ENCODE results near the gene CFDP1.

CFDP1 gene

DNA sequence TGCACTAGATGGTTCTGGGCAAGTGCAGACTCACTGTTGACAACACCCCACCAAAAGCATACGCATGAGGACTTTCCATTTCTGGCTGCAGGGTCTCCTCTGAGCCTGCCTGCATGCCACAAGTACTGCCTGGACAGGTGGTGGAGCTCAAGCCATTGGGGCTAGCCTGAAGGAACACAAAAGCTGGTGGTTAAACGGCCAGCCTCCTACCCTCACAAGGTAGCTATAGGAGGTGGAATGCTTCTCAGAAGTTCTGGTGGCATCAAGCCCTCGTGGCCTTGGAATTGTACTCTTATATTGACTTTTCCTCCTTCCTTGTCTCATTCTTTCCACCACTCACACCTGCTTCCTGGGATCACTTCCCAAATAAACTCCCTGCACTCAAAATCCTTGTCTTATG, 125.3 kb downstream of the CFDP1 start:
- no peak for DNase-seq (ENCODE audit: low spot score)
- TF ChIP-seq, protein P1, sequence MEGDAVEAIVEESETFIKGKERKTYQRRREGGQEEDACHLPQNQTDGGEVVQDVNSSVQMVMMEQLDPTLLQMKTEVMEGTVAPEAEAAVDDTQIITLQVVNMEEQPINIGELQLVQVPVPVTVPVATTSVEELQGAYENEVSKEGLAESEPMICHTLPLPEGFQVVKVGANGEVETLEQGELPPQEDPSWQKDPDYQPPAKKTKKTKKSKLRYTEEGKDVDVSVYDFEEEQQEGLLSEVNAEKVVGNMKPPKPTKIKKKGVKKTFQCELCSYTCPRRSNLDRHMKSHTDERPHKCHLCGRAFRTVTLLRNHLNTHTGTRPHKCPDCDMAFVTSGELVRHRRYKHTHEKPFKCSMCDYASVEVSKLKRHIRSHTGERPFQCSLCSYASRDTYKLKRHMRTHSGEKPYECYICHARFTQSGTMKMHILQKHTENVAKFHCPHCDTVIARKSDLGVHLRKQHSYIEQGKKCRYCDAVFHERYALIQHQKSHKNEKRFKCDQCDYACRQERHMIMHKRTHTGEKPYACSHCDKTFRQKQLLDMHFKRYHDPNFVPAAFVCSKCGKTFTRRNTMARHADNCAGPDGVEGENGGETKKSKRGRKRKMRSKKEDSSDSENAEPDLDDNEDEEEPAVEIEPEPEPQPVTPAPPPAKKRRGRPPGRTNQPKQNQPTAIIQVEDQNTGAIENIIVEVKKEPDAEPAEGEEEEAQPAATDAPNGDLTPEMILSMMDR (IDR thresholded peaks at IDR 0.05; ENCODE audit: extremely low read depth, missing control alignments): no peak

GRCh38 chr16:75307506-75307905, 125.8 kb downstream of the CFDP1 start:
- TF ChIP-seq, protein P1 (IDR thresholded peaks at IDR 0.05; ENCODE audit: extremely low read depth, missing control alignments): no peak
- no peak for DNase-seq (ENCODE audit: low spot score)

DNA sequence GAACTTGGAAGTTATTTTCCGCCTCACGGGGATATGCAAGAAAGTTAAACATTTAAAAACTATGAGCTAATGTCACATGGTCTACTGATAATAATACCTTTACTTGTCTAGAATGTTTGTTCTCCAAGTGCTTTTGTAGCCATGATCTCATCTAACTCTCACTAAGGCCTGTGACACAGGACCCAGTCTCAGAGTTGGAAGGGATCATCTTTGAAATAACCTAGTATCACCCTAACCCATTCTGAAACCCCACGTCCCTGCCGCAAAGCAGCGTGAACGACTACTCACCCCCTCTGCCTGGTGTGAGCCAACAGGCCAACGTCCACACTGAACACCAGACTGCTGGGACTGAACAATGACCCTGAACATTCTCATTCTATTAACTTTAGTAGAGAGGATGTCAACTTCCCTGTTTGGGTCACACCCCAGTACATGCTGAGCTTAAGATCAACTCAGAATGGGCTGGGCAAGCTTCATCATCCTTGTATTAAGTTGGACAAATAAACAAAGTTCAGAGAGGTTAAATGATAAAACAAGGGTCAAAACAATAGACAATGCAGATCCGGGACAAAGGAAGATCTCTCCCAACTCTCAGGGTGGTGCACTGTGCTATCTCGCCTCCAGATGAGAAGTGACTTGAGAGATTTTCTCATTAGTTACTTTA, 127.1 kb downstream of the CFDP1 start:
- TF ChIP-seq, protein P1 (IDR thresholded peaks at IDR 0.05; ENCODE audit: extremely low read depth, missing control alignments): no peak
- DNase-seq (ENCODE audit: low spot score): no peak

DNA sequence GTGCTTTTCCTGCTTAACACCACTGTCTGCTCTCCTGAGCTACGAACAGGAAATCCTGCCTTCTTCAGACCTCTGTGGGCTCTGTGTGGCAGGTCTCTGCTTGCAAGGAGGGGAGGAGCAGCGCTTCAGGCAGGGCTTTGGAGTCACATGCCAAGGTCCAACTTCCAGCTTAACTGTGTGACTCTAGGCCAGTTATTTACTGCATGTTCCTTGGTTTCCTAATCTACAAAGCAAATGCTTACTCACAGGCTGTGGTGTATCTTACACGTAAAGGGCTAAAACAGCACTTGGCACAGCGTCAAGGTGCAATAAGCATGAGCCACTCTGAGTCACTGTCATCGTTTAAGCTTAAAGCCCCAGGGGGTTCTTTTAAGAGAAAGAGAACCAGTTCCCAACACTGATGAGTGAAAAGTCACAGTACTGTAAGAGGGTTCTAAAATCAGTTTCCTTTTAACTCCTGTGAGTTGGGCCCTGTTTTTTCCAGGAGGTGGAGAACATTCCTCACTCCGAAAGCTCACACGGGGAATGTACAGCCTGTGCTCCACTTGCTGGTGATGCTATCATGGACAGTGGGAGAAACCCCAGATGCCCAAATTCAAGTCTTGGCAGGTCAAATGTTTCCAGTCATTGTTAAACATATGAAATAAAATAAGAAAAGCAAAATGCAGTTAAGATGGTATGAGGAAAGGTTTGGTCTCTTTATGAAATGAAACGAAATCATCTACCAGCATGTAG, 127.8 kb downstream of the CFDP1 start:
- TF ChIP-seq, protein P1 (IDR thresholded peaks at IDR 0.05; ENCODE audit: extremely low read depth, missing control alignments): no peak
- DNase-seq (ENCODE audit: low spot score): no peak

DNA sequence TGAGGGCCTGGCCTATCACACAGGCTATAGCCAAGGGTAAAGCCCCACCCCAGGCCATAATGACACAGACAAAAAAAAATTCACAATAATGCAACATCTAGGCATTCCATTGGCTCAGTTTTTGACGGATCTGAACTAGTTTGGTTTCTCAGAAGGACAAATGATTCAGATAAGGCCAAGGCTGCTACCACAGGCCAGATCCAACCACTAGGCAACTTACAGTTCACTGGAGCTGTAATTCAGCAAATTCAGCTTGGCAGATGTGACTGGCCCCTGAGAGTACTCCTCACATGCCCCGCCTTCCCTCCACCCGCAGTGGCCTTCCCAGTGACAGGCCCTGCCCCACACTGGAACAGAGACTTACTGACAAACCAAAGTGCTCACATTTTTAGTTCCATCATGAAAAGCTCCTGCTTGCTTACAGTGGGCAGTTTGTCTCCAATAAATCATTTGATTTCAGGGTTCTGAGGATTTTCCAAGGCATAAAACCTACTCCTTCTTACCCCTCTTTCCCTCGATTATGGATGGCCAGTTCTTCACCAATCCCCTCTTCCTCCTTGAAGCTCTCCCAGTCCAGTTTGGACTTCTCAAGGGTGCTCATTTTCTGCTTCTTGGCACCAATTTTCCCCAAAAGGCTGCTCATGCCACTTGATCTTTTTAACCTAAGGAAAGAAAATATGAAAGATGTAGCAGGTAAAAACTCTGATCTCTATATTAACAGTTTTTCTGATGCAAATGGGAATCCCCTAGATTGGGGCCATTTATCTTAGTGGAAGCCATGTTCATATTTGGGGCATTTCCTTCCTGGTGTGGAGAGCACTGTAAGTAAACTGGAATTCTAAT, 128.6 kb downstream of the CFDP1 start:
- no peak for DNase-seq (ENCODE audit: low spot score)
- TF ChIP-seq, protein P1 (IDR thresholded peaks at IDR 0.05; ENCODE audit: extremely low read depth, missing control alignments): no peak

DNA sequence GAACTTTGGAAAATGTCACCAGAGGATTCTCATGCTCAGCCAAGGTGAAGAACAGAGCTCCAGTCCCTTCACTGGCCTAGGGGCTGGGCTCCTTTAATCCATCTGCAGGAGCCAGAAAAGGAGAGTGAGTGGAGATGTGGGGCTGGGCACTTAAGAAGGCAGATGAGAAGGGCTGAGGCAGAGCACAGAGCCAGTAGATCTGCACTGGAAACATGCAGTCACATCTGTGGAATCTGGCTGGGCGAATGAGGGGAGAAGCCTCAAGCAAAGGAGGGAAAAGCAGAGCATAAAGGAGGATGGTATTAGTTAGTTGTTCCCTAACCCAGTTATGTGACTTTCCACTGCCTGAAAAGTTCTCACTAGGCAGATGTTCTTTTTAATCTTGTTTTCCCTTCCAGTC, 131.5 kb downstream of the CFDP1 start:
- DNase-seq (ENCODE audit: low spot score): no peak
- TF ChIP-seq, protein P1 (IDR thresholded peaks at IDR 0.05; ENCODE audit: extremely low read depth, missing control alignments): no peak

DNA sequence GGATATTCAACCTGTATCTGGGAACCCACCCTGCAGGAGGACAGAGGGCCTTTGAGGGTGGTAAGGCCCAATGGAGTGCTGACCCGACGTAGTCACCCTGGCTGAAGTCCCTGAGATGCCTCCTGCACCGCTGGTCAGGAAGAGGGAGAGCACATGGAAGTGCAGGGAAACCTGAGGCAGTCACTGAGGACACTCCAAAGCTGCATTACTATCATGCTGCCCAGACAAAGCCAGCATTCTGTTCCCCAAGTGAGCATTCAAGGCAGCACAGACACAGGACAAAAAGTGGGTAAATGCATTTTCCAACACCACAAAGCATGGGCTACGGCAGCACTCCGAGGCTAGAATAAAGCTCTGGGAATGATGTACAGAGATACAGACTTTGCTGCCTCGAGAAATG, 135.0 kb downstream of the CFDP1 start:
- no peak for DNase-seq (ENCODE audit: low spot score)
- TF ChIP-seq, protein P1 (IDR thresholded peaks at IDR 0.05; ENCODE audit: extremely low read depth, missing control alignments): no peak
